Subcutaneous adipose tissue (tissue), 4 donors: ENCODE results near the gene ARHGEF17. TPM values are rescaled to one million over a fixed set of nuclear protein-coding genes. Genes with fewer than 3 reads are reported as not detected.

Source experiments
- CTCF ChIP-seq: fragments of 450-650 bp; IDR thresholded peaks from one replicate; pipeline ENCODE4 v1.5.1; 2016; ENCODE audit warnings: low read depth, mild to moderate bottlenecking, control low read depth, antibody characterized with exemption, moderate library complexity
- total RNA-seq, 4 donors: library from RNA; depleted of rRNA; stranded (reverse); fragments of >200 nt; gene quantifications; one replicate each; pipeline ENCODE4 v1.1.0, GENCODE V29; 2016

Gene ARHGEF17
- total RNA-seq, 4 donors from 2014 or later, result 13.1 to 95.1 (median 28.3) TPM

- TF ChIP-seq CTCF, result no peak
These were observed 32.7 kb upstream of the ARHGEF17 start for GRCh38 chr11:73275381-73275750.

- no peak for TF ChIP-seq CTCF
These were observed 30.6 kb upstream of the ARHGEF17 start for GRCh38 chr11:73277467-73277866.

DNA sequence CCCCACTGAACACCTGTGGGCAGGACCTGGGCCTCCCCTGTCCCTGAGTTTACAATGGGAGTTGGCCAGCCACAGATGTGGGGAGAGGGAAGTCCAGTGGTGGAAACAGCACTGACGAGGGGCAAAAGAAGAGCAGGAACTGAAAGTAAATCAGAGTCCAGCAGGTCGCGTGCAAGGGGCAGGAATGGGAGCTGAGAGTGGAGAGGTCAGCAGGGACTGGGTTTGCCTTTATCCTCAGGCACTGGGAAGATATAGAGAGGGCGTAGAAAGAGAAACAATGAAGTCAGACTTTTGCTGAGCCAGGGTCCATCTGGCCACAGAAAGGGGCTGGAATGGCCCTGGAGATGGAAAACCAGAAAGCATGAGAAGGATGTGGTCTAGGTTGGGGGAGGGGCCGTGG, 27.4 kb upstream of the ARHGEF17 start:
- no peak for TF ChIP-seq CTCF

GRCh38 chr11:73281201-73281741, 26.8 kb upstream of the ARHGEF17 start:
- no peak for TF ChIP-seq CTCF

DNA sequence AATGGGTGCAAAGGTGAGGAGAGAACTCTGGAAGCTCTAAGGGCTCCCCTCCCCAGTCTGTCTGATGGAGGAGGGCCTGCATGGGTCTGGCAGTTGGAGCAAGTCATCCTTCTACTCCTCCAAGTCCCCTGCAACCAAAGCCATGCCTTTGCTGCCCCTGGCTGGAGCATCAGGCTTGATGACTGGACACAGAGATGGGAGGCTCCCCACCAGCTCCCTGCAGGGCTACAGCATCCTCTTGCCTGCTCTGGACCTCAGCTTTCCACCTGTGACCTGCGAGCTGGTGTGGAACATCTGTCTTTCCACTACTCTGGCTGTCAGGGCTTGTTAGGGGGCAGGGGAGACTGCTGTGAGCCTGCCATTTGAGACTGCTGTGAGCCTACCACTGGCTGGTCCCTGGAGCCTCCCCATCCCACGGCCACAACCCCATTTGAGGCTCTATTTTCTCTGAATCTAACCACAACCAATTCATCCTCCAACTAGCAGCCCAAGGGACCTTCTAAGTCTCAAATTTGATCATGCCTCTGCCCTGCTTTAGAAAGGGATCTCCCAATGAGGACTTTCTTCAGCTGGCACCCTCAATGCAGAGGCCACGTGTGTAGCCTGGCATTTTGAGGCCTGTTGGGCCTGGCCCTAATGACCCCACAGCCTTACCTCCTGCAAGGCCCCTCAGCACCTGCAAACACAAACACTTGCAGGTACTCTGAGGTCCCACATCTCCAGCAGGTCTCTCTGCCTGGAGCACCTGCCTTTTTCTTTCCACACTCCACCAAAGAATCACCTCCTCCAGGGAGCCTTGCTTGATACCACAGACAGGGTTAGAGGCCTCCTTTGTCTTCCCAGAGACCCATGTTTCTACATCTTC, 26.0 kb upstream of the ARHGEF17 start:
- no peak for TF ChIP-seq CTCF

DNA sequence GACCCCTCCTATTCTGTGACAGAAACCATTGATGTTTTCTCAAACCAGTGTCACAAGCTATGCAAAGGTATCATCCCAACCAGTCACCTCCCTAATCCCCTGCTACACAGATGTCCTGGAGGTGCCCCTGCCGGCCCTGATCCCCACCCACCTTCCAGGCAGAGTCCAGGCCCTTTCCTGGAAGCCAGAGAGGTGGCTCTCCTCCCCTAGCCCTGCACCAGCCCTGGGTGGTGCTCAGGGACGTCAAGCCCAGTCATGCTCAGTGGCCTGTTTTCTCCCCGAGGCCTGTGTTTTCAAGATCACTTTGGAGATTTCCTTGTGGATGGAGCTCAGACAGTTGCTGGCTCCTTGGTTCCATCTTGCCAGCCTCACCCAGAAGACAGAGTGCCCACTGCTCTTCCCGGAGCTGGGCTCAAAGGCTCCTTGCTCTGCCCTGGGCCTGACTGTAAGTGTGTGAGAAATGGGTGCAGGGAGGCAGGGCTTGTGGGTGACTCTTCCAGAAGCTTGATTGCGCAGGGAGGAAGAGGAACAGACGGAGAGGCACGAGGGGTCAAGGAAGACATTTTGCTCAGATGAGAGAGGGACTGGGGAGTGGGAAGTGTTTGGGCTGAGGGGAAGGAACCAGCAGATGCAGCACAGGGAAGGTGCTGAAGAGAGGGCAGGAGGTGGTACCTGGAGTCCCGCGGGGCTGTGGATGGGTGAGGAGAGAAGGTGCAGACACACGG, 24.6 kb upstream of the ARHGEF17 start:
- no peak for TF ChIP-seq CTCF

DNA sequence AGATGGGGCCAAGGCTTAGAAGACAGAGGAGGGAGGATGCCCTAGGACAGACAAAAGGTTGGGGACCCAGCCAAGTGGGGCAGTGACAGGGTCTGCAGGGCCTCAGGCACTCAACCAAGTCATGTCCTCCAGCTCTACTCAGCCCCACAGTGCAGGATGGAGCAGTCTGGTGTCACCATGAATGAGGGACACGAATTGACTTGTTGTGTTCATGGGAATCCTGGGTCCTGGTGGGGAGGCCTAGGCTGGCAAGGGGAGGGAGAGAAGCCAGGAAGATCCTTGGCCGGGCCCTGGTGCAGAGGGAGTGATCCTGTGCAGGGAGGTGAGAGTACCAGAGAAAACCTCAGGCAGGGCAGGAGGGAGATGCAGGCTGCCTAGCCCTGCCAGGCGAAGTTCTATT, 24.0 kb upstream of the ARHGEF17 start:
- TF ChIP-seq CTCF, result no peak
